GM12892 (cell line): ENCODE results near the gene ATXN7L3.
A peak's percentile ranks its signal among the peaks of the same experiment; 100 is the strongest.

Experiments
- DNase-seq: peaks from one replicate; pipeline ENCODE4 v3.0.0; 2011; ENCODE audit not compliant: insufficient read length
- FAIRE-seq: peaks from 2 replicates; lab custom pipeline; 2011; peaks lifted over from hg19 to GRCh38; lab: Jason Lieb, UNC
- POLR2A ChIP-seq: IDR thresholded peaks from 2 replicates; pipeline ENCODE4 v1.6.1; 2011; ENCODE audit warnings: low read depth, low read length, control low read depth
- POLR2AphosphoS5 ChIP-seq: IDR thresholded peaks from 2 replicates; pipeline ENCODE4 v1.6.1; 2011; ENCODE audit warnings: low read depth, low read length, control low read depth
- TAF1 ChIP-seq: IDR thresholded peaks from 2 replicates; pipeline ENCODE4 v1.6.1; 2011; ENCODE audit warnings: low read depth, mild to moderate bottlenecking, control low read depth, low read length, borderline replicate concordance

ATXN7L3 gene

DNA sequence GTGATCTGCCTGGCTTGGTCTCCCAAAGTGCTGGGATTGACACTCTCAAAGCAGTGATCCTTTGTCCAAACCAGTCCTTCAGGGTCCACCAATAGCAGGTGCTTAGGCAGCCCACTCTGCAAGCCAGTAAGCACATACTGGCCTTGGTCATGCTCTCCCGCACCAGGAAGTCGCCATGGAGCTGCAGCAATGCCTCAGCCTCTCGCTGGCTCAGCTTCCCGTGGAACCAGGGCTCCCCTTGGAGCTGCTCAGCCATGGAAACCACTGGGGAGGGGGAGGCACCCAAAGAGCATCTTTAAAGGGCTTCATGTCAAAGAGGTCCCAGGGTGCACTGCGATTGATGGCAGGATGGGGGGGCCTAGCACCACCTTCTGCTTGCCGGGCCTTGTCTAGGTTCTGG, 29.4 kb upstream of the ATXN7L3 start:
- no peak for FAIRE-seq
- DNase-seq, result no peak

GRCh38 chr17:44223541-44224071, 23.9 kb upstream of the ATXN7L3 start:
- no peak for TF ChIP-seq TAF1
- TF ChIP-seq POLR2AphosphoS5, result no peak
- no peak for TF ChIP-seq POLR2A
- FAIRE-seq (no peak), DNase-seq (no peak)

More for the DNA sequence above, 29.4 kb upstream of the ATXN7L3 start:
- TF ChIP-seq POLR2A (no peak), POLR2AphosphoS5 (no peak), TAF1 (no peak)

GRCh38 chr17:44222112-44222869, 22.6 kb upstream of the ATXN7L3 start:
- FAIRE-seq (peak; percentile 72), DNase-seq (peak; percentile 63)
- TF ChIP-seq TAF1, result no peak
- TF ChIP-seq POLR2A, result no peak
- TF ChIP-seq POLR2AphosphoS5, result no peak

DNA sequence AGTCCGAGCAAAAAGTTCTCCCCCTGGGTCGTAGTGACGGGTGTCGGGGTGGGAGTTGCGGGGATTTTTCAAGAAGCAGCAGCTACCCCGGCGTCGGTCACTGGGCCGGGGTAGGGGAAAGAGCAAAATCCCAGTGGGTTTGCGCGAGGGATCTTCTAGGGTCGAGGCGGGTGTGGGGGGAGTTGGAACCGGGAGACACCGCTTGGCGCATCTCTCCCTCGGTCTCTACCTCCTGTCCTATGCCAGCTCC, 22.1 kb upstream of the ATXN7L3 start:
- no peak for TF ChIP-seq POLR2A
- no peak for TF ChIP-seq TAF1
- TF ChIP-seq POLR2AphosphoS5, result no peak
- DNase-seq (no peak), FAIRE-seq (no peak)

GRCh38 chr17:44221084-44221861, 21.6 kb upstream of the ATXN7L3 start:
- 0 out of 2 replicates have a peak, but pooled peaks have one; percentile 34 for TF ChIP-seq TAF1
- peak; percentile 33; the same call in 1 of the 2 replicates for TF ChIP-seq POLR2AphosphoS5
- peak; percentile 75 for TF ChIP-seq POLR2A
- DNase-seq (peak; percentile 71), FAIRE-seq (no peak)

GRCh38 chr17:44220213-44221083, 20.8 kb upstream of the ATXN7L3 start:
- FAIRE-seq, result no peak
- DNase-seq, result peak; percentile 61
- peak; percentile 57; the same call in 1 of the 2 replicates for TF ChIP-seq POLR2A
- no peak for TF ChIP-seq POLR2AphosphoS5
- peak; percentile 36; the same call in 1 of the 2 replicates for TF ChIP-seq TAF1

DNA sequence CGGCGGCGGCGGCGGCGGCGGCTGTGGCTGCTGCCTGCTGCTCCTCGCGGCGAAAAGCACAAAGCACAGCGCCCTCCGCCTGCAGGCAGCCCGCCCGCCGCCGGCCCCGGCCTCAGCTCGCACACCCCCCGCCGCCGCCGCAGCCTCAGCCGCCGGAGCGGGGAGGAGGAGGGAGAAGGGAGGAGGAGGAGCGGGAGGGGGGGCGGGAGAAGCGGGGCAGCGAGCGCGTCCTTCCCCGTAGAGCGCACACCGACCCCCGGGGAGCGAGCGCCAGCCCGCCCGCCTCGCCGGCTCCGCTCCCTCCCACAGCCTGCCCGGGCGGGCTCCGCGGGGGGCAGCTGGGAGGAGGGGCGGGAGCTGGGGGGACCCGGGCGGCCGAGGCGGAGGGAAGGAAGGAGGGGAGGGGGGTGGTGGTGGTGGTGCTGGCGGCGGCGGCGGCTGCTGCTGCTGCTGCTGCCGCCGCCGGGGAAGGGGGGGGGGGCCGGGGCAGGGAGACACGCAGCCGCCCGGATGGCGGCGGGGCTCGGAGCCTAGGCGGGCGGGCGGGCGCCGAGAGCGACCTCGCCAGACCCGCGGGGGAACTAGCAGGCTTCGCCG, 20.0 kb upstream of the ATXN7L3 start, which contains the start of gene UBTF:
UBTF (minus strand) TSS at position 60 of the 597 bp plus-strand sequence. CDS start 1,446 bp downstream, outside the sequence.
- no peak for TF ChIP-seq POLR2AphosphoS5
- TF ChIP-seq POLR2A, result no peak
- no peak for TF ChIP-seq TAF1
- FAIRE-seq (no peak), DNase-seq (no peak)

DNA sequence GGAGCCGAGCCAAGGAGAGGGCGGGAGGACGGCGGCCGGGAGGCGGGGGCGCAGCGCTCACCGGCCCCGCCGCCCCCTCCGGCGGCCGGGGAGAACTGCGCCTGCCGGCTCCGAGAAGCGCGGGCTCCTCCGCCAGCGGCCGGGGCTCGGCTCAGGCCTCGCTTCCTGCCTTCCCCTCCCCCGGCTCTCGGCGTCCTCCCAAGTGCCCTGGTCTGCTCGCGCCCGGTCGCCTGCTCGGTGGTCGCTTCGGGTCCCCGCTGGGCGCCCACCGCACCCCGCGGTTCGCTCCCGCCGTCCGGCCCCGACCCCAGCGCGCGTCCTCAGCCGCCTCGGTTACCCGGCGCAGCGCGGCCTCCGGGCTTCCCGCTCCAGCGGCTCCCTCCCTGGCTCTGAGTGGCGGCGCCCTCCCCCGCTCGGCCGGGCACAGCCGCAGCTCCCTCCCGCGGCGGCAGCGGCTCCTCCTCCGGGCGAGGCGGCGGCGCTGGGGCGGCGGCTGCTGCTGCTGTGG, 19.5 kb upstream of the ATXN7L3 start:
- DNase-seq, result peak; percentile 66
- TF ChIP-seq TAF1, result peak; percentile 25
- TF ChIP-seq POLR2A, result peak; percentile 82; the same call in 1 of the 2 replicates
- TF ChIP-seq POLR2AphosphoS5, result peak; percentile 56; the same call in 1 of the 2 replicates
- FAIRE-seq, result peak; percentile 58

GRCh38 chr17:44218344-44219107, 18.8 kb upstream of the ATXN7L3 start:
- FAIRE-seq, result no peak
- TF ChIP-seq POLR2A, result peak; percentile 13; the same call in 1 of the 2 replicates
- TF ChIP-seq TAF1, result no peak; the same call in 1 of the 2 replicates
- TF ChIP-seq POLR2AphosphoS5, result peak; percentile 23; the same call in 1 of the 2 replicates
- peak; percentile 80 for DNase-seq

DNA sequence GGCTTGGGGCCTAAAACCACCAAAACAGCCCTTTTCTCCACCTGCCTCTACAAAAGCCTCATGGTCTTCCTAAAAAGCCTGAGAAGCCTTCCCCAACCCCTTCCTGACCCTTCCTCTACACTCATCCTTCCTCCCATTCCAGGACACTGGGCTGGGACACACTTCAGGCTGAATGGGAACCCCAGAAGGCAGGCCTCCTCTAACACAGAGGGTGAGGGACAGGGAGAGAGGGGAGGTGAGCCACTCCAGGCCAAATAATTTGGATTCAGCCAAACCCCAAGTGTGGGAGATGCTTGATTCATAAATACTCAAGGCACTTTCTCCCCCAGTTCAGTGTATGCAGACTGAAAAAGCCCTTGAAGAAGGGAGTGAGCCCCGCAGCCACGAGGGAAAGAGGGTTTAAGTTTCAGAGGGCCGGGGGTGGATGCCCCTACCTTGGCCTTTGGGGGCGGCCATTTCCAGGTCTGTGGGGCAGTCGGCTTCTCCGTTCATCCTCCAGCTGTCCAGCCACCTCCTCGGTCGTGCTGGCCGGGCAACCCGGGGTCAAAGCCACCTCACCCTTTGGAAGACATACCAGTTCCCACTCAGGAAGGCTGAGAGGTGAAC, 18.2 kb upstream of the ATXN7L3 start:
- FAIRE-seq, result peak; percentile 74
- TF ChIP-seq TAF1 (no peak), POLR2A (no peak), POLR2AphosphoS5 (no peak)
- no peak for DNase-seq
